NCI-H128 (cell line): ENCODE data around the gene TAB2.
"Not testable (repeated sequence)": the region's sequence is repeated elsewhere in the genome, so short reads cannot be mapped to it uniquely, and the experiment has no call there.

ENCODE experiments used
- DNase-seq: peaks from one replicate; lab custom pipeline; 2025; ENCODE audit not compliant: unreplicated experiment; lab: John Stamatoyannopoulos, UW

The TAB2 gene

DNA sequence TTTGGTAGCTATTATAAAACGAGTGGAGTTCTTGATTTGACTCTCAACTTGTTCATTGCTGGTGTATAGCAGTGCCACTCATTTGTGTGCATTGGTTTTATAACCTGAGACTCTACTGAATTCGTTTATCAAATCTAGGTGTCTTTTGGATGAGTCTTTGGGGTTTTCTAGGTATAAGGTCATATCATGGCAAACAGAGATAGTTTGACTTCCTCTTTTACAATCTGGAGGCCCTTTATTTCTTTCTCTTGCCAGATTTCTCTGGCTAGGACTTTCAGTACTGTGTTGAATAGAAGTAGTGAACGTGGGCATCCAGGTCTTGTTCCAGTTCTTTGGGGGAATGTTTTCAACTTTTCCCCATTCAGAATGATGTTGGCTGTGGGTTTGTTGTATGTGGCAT is 121.3 kb downstream of the TAB2 start:
- no peak for DNase-seq

DNA sequence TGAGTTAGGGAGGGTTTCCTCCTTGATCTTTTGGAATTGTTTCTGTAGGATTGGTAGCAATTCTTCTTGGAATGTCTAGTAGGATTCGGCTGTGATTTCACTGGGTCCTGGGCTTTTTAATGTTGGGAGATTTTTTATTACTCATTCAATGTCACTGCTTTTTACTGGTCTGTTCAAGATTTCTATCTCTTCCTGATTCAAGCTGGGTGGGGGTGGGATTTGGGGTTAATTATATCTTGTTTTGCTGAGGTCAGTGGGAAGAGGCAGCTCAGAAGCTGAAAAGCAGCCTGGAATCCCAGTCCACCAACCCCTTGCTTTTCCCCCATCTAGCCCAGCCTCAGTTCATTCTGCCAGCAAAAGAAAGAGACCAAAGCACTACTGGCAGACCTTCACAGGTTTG is 122.1 kb downstream of the TAB2 start:
- no peak for DNase-seq

GRCh38 chr6:149440735-149441671 is 123.5 kb downstream of the TAB2 start:
- DNase-seq = no peak

- DNase-seq = no peak
These were observed 124.2 kb downstream of the TAB2 start for GRCh38 chr6:149441740-149442139.

- no peak for DNase-seq
These were observed 126.1 kb downstream of the TAB2 start for GRCh38 chr6:149443411-149444181.

DNA sequence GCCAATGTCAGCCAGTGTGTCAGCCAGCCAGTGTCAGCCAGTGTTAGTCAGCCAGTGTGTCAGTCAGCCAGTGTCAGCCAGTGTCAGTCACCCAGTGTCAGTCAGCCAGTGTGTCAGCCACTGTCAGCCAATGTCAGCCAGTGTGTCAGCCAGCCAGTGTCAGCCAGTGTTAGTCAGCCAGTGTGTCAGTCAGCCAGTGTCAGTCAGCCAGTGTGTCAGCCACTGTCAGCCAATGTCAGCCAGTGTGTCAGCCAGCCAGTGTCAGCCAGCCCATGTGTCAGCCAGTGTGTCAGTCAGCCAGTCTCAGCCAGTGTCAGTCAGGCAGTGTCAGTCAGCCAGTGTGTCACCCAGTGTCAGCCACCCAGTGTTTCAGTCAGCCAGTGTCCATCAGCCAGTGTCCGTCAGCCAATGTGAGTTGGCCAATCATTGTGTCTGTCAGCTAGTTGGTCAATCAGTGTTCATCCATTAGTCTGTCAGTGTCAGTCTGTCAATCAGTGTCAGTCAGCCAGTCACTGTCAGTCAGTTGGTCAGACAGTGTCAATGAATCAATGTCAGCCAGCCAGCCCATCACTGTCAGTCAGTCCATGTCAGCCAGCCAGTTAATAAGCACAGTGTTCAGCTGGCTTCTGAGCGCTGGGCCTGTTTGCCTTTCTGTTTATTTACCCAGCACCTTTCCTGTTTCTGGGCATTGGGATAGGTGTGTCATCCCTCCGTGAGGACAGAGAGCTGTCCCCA is 127.0 kb downstream of the TAB2 start:
- not testable (repeated sequence) for DNase-seq

DNA sequence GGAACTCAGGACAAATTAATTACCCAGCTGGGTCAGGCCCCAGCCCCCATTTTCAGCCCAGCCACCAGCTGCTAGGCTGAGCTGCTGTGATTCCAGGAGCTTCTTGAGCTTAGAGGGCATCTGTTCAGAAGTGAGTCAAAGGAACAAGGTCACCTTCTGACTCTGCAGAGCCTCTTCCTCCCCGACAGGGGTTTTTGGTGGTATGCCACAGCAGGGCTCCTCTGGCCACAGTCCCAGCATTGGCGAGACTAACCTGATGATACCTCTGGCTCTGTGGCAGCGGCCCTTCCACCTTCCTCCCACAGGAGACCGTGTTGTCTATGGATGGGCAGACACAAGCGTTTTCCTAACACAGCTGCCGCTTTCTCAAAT is 127.6 kb downstream of the TAB2 start:
- no peak for DNase-seq

DNA sequence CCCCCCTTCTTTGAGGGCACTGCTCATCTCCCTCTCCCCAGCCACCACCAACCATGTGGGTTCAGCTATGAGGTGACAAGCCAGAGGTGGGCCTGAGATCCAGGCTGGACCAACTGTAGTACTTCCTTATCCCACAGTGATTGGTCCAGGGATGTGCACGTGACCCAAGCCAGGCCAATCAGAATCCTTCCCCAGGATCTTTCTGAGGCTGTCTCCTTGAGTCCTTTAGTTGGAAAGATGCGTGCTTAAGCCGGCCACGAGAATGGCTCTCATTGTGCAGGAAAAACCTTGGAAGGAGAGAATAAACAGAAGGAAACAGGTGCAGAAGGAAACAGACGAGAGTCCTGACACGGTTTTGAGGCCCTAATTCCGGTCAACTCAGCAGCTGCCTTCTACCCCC is 128.1 kb downstream of the TAB2 start:
- DNase-seq = no peak

DNA sequence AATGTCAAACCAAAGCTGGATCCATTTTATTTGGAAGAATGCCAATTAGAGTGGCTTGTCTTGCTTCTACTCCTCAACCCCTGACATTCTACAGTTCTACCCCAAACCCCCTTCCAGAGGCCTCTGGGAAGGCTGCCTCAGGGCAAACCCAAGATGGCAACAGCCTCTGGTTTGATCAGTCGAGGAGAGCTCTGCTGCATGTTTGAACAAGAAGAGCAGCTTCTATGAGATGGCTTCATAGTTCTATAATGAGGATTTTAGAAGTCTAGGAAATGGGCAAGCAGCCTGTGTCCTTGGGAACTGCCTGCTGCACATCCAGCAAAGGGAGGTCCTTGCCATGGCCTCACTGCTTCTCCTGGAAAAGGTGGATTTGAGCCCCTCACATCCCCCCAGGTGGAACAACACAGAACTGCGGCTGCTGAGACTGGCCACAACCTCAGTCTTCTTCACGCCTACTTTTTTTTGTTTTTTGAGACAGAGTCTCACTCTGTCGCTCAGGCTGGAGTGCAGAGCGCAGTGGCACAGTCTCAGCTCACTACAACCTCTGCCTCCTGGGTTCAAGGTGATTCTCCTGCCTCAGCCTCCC is 129.4 kb downstream of the TAB2 start:
- no peak for DNase-seq

DNA sequence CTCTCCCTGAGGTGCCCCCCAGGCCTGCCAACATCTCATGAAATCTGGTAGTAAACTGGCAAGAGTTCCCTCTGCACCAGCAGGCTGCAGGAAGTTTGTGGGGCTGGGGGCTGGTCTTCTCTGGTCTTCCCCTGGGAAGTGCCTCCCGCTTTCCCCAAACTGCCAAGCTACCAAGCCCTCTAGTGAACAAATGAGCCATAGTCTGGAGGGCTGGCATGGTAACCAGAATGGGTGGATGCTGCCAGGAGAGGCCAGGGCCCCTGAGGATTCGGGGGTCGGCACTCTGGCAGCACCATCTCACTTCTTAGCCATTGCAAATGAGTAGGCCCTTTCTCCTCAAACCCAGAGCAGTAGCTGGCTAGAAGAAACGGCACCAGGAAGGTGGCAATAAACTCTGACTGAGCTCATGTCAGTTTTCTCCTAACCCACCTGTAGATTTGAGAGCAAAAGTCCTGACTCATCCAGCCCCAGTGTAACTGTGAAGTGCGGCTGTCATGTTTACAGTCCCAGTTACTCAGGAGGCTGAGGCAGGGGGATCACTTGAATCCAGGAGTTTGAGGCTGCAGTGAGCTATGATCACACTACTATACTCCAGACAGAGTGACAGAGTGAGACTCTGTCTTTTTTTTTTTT is 131.4 kb downstream of the TAB2 start:
- DNase-seq = no peak

- no peak for DNase-seq
These were observed 132.5 kb downstream of the TAB2 start for GRCh38 chr6:149449831-149450678.

DNA sequence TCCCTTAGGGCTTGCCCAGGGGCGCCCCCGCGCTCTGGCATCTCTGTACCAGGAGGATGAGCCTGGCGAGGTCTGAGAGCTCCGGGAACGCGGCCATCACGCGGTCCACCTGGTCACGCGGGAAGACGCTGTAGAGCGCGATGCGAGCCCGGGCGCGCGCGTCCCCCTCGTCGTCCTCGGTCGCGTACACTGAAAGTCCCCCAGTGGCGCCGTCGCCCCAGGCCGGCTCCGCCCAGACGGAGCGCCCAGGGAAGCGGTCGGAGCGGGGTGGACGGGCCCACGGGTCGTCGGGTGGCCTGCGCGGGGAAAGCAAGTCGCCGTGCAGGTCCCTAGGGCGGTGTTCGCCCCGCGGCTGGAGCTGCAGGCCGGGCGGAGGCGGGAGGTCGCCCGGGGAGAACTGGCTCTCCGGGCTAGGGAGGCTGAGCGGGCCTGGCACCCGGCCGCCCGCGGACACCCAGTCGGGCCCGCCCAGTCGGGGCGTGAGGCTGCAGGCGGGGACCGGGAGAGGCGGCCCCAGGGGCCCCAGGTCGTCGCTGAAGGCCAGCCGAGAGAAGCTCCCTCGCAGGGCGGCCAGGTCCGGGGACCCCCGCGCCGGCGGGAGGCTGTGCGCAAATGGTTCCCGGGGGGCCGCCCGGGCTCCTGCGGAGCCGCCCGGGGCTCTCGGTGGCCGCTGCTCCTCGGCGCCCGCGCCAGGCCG is 133.3 kb downstream of the TAB2 start:
- DNase-seq = no peak

DNA sequence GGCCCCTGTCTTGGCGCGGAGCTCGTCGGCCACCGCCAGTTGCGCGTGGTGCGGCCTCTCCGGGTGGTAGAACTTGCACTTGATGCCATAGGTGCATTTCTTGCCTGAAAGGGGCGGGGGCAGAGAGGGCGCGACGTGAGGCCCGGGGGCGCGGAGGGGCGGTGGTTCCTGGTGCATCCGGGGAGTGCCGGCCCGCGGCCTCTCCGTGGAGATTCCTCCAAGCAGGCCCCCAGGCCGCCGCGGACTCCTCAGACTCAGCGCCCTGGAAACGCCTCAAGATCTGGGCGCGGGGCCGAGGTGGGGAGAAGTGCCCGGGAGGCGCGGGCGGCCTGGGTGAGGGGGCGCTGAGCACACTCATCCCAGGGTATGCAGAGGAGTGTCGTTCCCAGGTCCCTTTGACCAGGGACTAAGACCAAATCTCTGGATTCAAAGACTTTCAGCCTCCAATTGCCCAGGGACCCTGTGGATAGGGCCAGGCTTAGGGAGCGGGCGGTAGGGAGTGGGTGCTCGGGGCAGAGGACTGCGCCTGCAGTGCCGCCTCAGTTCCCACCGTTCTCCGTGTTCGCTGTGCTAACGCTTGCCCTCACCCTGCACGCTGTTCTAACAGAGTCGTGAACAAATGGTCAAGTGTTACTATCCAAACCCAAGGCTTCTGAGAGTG is 134.0 kb downstream of the TAB2 start:
- DNase-seq = no peak

DNA sequence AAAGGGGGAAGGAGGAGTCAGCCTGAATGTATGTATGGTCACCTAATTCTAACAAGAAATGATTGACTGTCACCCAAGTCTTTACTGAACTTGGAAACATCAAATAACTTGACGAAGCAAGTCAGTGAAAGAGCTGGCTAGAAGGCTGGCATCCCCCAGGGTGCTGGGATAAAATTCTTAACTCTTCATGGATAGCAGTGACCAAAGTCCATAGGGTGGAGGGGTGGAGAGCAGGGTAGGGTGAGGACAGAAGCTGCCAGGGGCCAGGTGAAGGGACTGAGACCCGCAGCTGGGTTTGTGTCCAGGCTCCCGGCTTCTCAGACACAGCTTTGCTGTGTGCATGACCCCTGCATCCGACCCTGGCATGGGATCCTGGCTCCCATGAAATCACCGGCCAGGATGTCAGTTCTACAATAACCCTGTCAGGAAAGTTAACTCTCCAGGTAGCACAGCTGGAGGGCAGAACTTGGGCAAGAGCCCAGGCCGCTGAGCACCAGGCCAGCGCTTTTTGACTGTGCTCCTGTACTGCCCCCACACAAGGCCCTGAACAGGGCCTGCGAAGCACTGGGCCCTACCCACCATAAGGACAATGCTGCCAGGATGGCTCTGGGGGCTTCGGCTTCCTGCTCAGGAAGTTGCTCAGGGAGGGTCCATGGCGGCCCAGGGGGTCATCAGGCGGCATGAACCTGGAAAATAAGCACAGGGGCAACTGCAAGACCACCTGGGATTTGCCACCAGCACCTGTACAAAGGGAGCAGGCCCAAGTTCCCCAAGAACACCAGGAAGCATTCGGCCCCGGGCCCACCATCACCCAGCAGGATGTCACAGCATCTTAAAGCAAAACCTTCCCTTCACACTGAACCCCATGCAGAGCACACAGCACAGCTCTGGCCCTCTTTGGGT is 134.8 kb downstream of the TAB2 start:
- no peak for DNase-seq

- DNase-seq = no peak
These were observed 136.3 kb downstream of the TAB2 start for GRCh38 chr6:149453597-149454345.

- no peak for DNase-seq
These were observed 136.9 kb downstream of the TAB2 start for GRCh38 chr6:149454346-149454848.
